K562 (cell line): ENCODE data around the gene SHB. TPM values are rescaled to one million over a fixed set of nuclear protein-coding genes. Genes with fewer than 3 reads are reported as not detected.

Source experiments
- CBFB ChIP-seq: sonication (generic); formaldehyde crosslinking; IDR thresholded peaks from 2 replicates; pipeline ENCODE4 v1.4.0; 2020; ENCODE audit warnings: mild to moderate bottlenecking, missing genetic modification reagents
- CTCF ChIP-seq, 3 experiments: IDR thresholded peaks in 2 of 3; conservative IDR thresholded peaks in 1 of 3; 2 replicates each; pipeline ENCODE4 v1.5.1; 2011 to 2012; ENCODE audit warnings: low read length in 3 of 3, mild to moderate bottlenecking in 3 of 3, control low read depth in 2 of 3, improper control_type of control experiment in 1 of 3, inconsistent platforms in 1 of 3, low read depth in 1 of 3, mixed read lengths in 1 of 3, moderate library complexity in 1 of 3; ENCODE audit not compliant: insufficient read depth in 2 of 3
- HCFC1 ChIP-seq: IDR thresholded peaks from 2 replicates; pipeline ENCODE4 v1.6.1; 2012; ENCODE audit warnings: low read depth, low read length, improper control_type of control experiment
- HEY1 ChIP-seq: fragments of 250-450 bp; sonication (Bioruptor Pico); IDR thresholded peaks from 2 replicates; pipeline ENCODE4 v1.5.0; 2020; ENCODE audit warnings: mild to moderate bottlenecking, moderate library complexity, borderline replicate concordance
- MGA ChIP-seq: fragments of 450-650 bp; IDR thresholded peaks from 2 replicates; pipeline ENCODE4 v1.6.1; 2016; ENCODE audit warnings: mild to moderate bottlenecking, moderate library complexity
- RBFOX2 ChIP-seq: fragments of 200-400 bp; formaldehyde crosslinking; IDR thresholded peaks from 2 replicates; pipeline ENCODE4 v1.6.1; 2017; ENCODE audit warnings: low read depth, mild to moderate bottlenecking, low read length, moderate library complexity
- RBM15 ChIP-seq: fragments of 200-400 bp; formaldehyde crosslinking; IDR thresholded peaks from 2 replicates; pipeline ENCODE4 v1.6.1; 2018; ENCODE audit warnings: mild to moderate bottlenecking, low read length, moderate library complexity; ENCODE audit not compliant: insufficient read depth
- SMARCA4 ChIP-seq: fragments of 450-650 bp; IDR thresholded peaks from 2 replicates; pipeline ENCODE4 v1.6.1; 2016
- TCF15 ChIP-seq: fragments of 250-450 bp; sonication (Bioruptor Pico); IDR thresholded peaks from 2 replicates; pipeline ENCODE4 v1.8.0; 2022; ENCODE audit warnings: moderate library complexity, mild to moderate bottlenecking, inconsistent platforms
- YY1 ChIP-seq, 3 experiments: IDR thresholded peaks; 2 replicates each; pipeline ENCODE4 v1.6.1; 2011; ENCODE audit warnings: low read length in 2 of 3, mild to moderate bottlenecking in 2 of 3, moderate library complexity in 2 of 3, borderline replicate concordance in 1 of 3, control low read depth in 1 of 3, low read depth in 1 of 3; ENCODE audit not compliant: insufficient read depth in 3 of 3, insufficient replicate concordance in 2 of 3, control insufficient read depth in 1 of 3, insufficient read length in 1 of 3; ENCODE audit errors: extremely low read depth in 1 of 3
- ZNF324 ChIP-seq: fragments of 250-450 bp; sonication (Bioruptor Pico); IDR thresholded peaks from 2 replicates; pipeline ENCODE4 v1.4.0; 2020; ENCODE audit warnings: mild to moderate bottlenecking
- ZNF354B ChIP-seq: fragments of 250-450 bp; sonication (Bioruptor Pico); IDR thresholded peaks from 2 replicates; pipeline ENCODE4 v1.4.0; 2020
- ZNF780A ChIP-seq: fragments of 250-450 bp; sonication (Bioruptor Pico); IDR thresholded peaks from 2 replicates; pipeline ENCODE4 v1.5.0; 2021; ENCODE audit warnings: mild to moderate bottlenecking
- polyA plus RNA-seq, 8 experiments: library from polyadenylated mRNA; depleted of rRNA in 4 of 8; stranded (reverse) in 5 of 8; unstranded in 3 of 8; fragments of >200 nt; fragmentation: Nextera tagmentation in 2 of 8; fragmentation: Illumina TruSeq in 1 of 8; extraction: Ambion mirVana in 2 of 8; extraction: Trizol in 1 of 8; gene quantifications; 2 replicates each; pipeline versions ENCODE4 v1.2.1 to v1.2.3, GENCODE V29; 2011 to 2014; ENCODE audit warnings: inconsistent platforms in 1 of 8, missing spikeins in 1 of 8
- total RNA-seq, 7 experiments: library from RNA; depleted of rRNA in 6 of 7; stranded (reverse); fragments of >200 nt in 6 of 7; fragmentation: Illumina TruSeq in 2 of 7; extraction: Trizol in 2 of 7; gene quantifications; 2 replicates each; pipeline versions ENCODE4 v1.2.1 to v1.2.3, GENCODE V29; 2011 to 2021; ENCODE audit warnings: low replicate concordance in 1 of 7

SHB gene
- total and polyA plus RNA-seq, 9 of the 15 experiments (the other 6 are each of a cell fraction or from before 2014, with no cell fraction given): 0.78 to 16.0 (median 5.3) TPM

- TF ChIP-seq MGA: peak; percentile 87
- TF ChIP-seq ZNF780A (CRISPR knock-in tag): no peak
- no peak for TF ChIP-seq HEY1 (CRISPR knock-in tag)
- TF ChIP-seq TCF15: 0 out of 2 replicates have a peak, but pooled peaks have one; percentile 52
- TF ChIP-seq HCFC1: peak; percentile 80
- peak; percentile 44 to 84 (median 84) for TF ChIP-seq YY1 (IDR thresholded peaks at IDR 0.05; ENCODE audit: borderline replicate concordance in 1 of 3, control insufficient read depth in 1 of 3, extremely low read depth in 1 of 3, insufficient read depth in 3 of 3, insufficient read length in 1 of 3, insufficient replicate concordance in 2 of 3, low read depth in 1 of 3, low read length in 2 of 3)
- TF ChIP-seq ZNF354B (CRISPR knock-in tag): no peak
- 0 out of 2 replicates have a peak, but pooled peaks have one; percentile 36 for TF ChIP-seq ZNF324 (CRISPR knock-in tag)
- TF ChIP-seq CBFB (CRISPR knock-in tag): no peak; the same call in 1 of the 2 replicates
- TF ChIP-seq CTCF (IDR thresholded peaks at IDR 0.05 in 2 of 3, conservative IDR thresholded peaks at IDR 0.05 in 1 of 3; ENCODE audit: insufficient read depth in 2 of 3, low read depth in 1 of 3, low read length in 3 of 3): peak; percentile 95 to 99 (median 98)
- no peak for TF ChIP-seq RBM15
- TF ChIP-seq SMARCA4: 0 out of 2 replicates have a peak, but pooled peaks have one; percentile 39
- peak; percentile 89 for TF ChIP-seq RBFOX2
Measured at GRCh38 chr9:37903647-37904444, 165.2 kb downstream of the SHB start, which contains the start of gene SLC25A51 (continued).
